ENCODE measurements around the gene CDH4.

Gene CDH4

GRCh38 chr20:61922936-61923335 is 670.9 kb downstream of the CDH4 start:
- Histone ChIP-seq H3K27ac (replicated peaks) (no peak overlapping the region), H3K4me3 (replicated peaks; ENCODE audit: insufficient read depth, low read length) (no peak overlapping the region), H3K27me3 (ENCODE audit: insufficient read depth, poor library complexity, severe bottlenecking) (no peaks in the 10 kb centered on the region)
- DNase-seq (ENCODE audit: low read depth in 1 of 2, low spot score in 1 of 2), result no peak
- TF ChIP-seq REST (IDR thresholded peaks at IDR 0.05; ENCODE audit: insufficient replicate concordance, low read depth) (no peak), POLR2AphosphoS5 (IDR thresholded peaks at IDR 0.05; ENCODE audit: low read depth) (no peak), CTCF (IDR thresholded peaks at IDR 0.05; ENCODE audit: insufficient read depth, low read length) (no peak), GABPA (IDR thresholded peaks at IDR 0.05; ENCODE audit: low read depth) (no peak), SPI1 (IDR thresholded peaks at IDR 0.05; ENCODE audit: borderline replicate concordance, low read depth) (no peak)

GRCh38 chr20:61923371-61924166 is 671.5 kb downstream of the CDH4 start:
- Histone ChIP-seq H3K4me3 (replicated peaks; ENCODE audit: insufficient read depth, low read length) (no peak overlapping the region), H3K27me3 (ENCODE audit: insufficient read depth, poor library complexity, severe bottlenecking) (no peaks in the 10 kb centered on the region), H3K27ac (replicated peaks) (no peak overlapping the region)
- no peak for DNase-seq (ENCODE audit: low read depth in 1 of 2, low spot score in 1 of 2)
- no peak for TF ChIP-seq GABPA (IDR thresholded peaks at IDR 0.05; ENCODE audit: low read depth)
- TF ChIP-seq SPI1 (IDR thresholded peaks at IDR 0.05; ENCODE audit: borderline replicate concordance, low read depth), result no peak
- no peak for TF ChIP-seq CTCF (IDR thresholded peaks at IDR 0.05; ENCODE audit: insufficient read depth, low read length)
- no peak for TF ChIP-seq REST (IDR thresholded peaks at IDR 0.05; ENCODE audit: insufficient replicate concordance, low read depth)
- TF ChIP-seq POLR2AphosphoS5 (IDR thresholded peaks at IDR 0.05; ENCODE audit: low read depth), result no peak

- TF ChIP-seq GABPA (IDR thresholded peaks at IDR 0.05; ENCODE audit: low read depth) (no peak), POLR2AphosphoS5 (IDR thresholded peaks at IDR 0.05; ENCODE audit: low read depth) (no peak), SPI1 (IDR thresholded peaks at IDR 0.05; ENCODE audit: borderline replicate concordance, low read depth) (no peak), REST (IDR thresholded peaks at IDR 0.05; ENCODE audit: insufficient replicate concordance, low read depth) (no peak), CTCF (IDR thresholded peaks at IDR 0.05; ENCODE audit: insufficient read depth, low read length) (no peak)
- no peak overlapping the region for H3K4me3 ChIP-seq (replicated peaks; ENCODE audit: insufficient read depth, low read length)
Measured at GRCh38 chr20:61924211-61924857, 672.3 kb downstream of the CDH4 start.

More at GRCh38 chr20:61924211-61924857, 672.3 kb downstream of the CDH4 start:
- Histone ChIP-seq H3K27me3 (ENCODE audit: insufficient read depth, poor library complexity, severe bottlenecking) (no peaks in the 10 kb centered on the region), H3K27ac (replicated peaks) (no peak overlapping the region)
- no peak for DNase-seq (ENCODE audit: low read depth in 1 of 2, low spot score in 1 of 2)
